ENCODE measurements around the gene LUC7L3. TPM values are rescaled to one million over a fixed set of nuclear protein-coding genes. Genes with fewer than 3 reads are reported as not detected.
A peak's percentile ranks its signal among the peaks of the same experiment; 100 is the strongest.

The LUC7L3 gene
- total RNA-seq, 1 donor from 2014 or later, result 188 TPM

- no peak for TF ChIP-seq CTCF (conservative IDR thresholded peaks at IDR 0.05)
- H3K4me1 Mint-ChIP-seq, result peaks cover 37% of the 10 kb centered on the region
- no peak for DNase-seq (ENCODE audit: low read depth, low spot score)
- no peak overlapping the region for H3K27ac Mint-ChIP-seq (ENCODE audit: unreplicated experiment)
- H3K36me3 Mint-ChIP-seq (ENCODE audit: low read depth), result peaks cover 10% of the 10 kb centered on the region
- H3K27me3 Mint-ChIP-seq (ENCODE audit: low read depth), result no peaks in the 10 kb centered on the region
- no peak overlapping the region for H3K4me3 Mint-ChIP-seq
- no peaks in the 10 kb centered on the region for H3K9me3 Mint-ChIP-seq
Measured at GRCh38 chr17:50692448-50693035, 26.9 kb upstream of the LUC7L3 start.

GRCh38 chr17:50693036-50693682 lies 26.2 kb upstream of the LUC7L3 start:
- Mint-ChIP-seq H3K4me1 (peaks cover 37% of the 10 kb centered on the region), H3K27ac (ENCODE audit: unreplicated experiment) (no peak overlapping the region), H3K27me3 (ENCODE audit: low read depth) (no peaks in the 10 kb centered on the region), H3K36me3 (ENCODE audit: low read depth) (peaks cover 10% of the 10 kb centered on the region), H3K4me3 (no peak overlapping the region), H3K9me3 (no peaks in the 10 kb centered on the region)
- DNase-seq (ENCODE audit: low read depth, low spot score), result no peak
- TF ChIP-seq CTCF (conservative IDR thresholded peaks at IDR 0.05), result no peak

- no peak for TF ChIP-seq CTCF (conservative IDR thresholded peaks at IDR 0.05)
- peaks cover 14% of the 10 kb centered on the region for H3K36me3 Mint-ChIP-seq (ENCODE audit: low read depth)
- H3K4me1 Mint-ChIP-seq, result peaks cover 12% of the 10 kb centered on the region
- H3K27ac Mint-ChIP-seq (ENCODE audit: unreplicated experiment), result no peak overlapping the region
- no peaks in the 10 kb centered on the region for H3K27me3 Mint-ChIP-seq (ENCODE audit: low read depth)
- H3K4me3 Mint-ChIP-seq, result no peak overlapping the region
- DNase-seq (ENCODE audit: low read depth, low spot score), result no peak
- no peaks in the 10 kb centered on the region for H3K9me3 Mint-ChIP-seq
Measured at GRCh38 chr17:50696365-50696879, 23.0 kb upstream of the LUC7L3 start.

- Mint-ChIP-seq H3K36me3 (ENCODE audit: low read depth) (peaks cover 14% of the 10 kb centered on the region), H3K27me3 (ENCODE audit: low read depth) (no peaks in the 10 kb centered on the region), H3K27ac (ENCODE audit: unreplicated experiment) (no peak overlapping the region), H3K4me3 (no peak overlapping the region), H3K9me3 (no peaks in the 10 kb centered on the region), H3K4me1 (peaks cover 6% of the 10 kb centered on the region)
- no peak for DNase-seq (ENCODE audit: low read depth, low spot score)
- TF ChIP-seq CTCF (conservative IDR thresholded peaks at IDR 0.05), result no peak
Measured at GRCh38 chr17:50697062-50697461, 22.3 kb upstream of the LUC7L3 start.

- Mint-ChIP-seq H3K9me3 (no peaks in the 10 kb centered on the region), H3K27me3 (ENCODE audit: low read depth) (no peaks in the 10 kb centered on the region), H3K4me3 (no peak overlapping the region), H3K27ac (ENCODE audit: unreplicated experiment) (peak overlapping the region; percentile 28), H3K4me1 (no peaks in the 10 kb centered on the region), H3K36me3 (ENCODE audit: low read depth) (peaks cover 14% of the 10 kb centered on the region)
- DNase-seq (ENCODE audit: low read depth, low spot score), result no peak
- no peak for TF ChIP-seq CTCF (conservative IDR thresholded peaks at IDR 0.05)
Measured at GRCh38 chr17:50697663-50698272, 21.6 kb upstream of the LUC7L3 start.

Measured in neural crest cell (in vitro differentiated cells).